Coronary artery (tissue), 2 donors: Measurements from ENCODE around the gene SV2A.

Source experiments
- DNase-seq: peaks from one replicate; pipeline ENCODE4 v3.0.0-alpha.2; 2017; ENCODE audit warnings: low spot score
- H3K27ac ChIP-seq, 2 donors: fragments of 200-600 bp; sonication (generic); one replicate each; pipeline ENCODE4 v1.5.1; 2016 to 2019
- H3K4me3 ChIP-seq: fragments of 200-600 bp; sonication (generic); 2 replicates; pipeline ENCODE4 v1.5.1; 2016; ENCODE audit warnings: mild to moderate bottlenecking, moderate library complexity
- TF ChIP-seq, protein P1 (sequence below): fragments of 200-600 bp; sonication (generic); IDR thresholded peaks from one replicate; pipeline ENCODE4 v1.5.1; 2019; ENCODE audit warnings: antibody characterized with exemption

Gene SV2A

GRCh38 chr1:149925751-149926150, 8.1 kb upstream of the SV2A start:
- H3K27ac ChIP-seq, result no peak overlapping the region
- no peak for DNase-seq
- H3K4me3 ChIP-seq, result peak overlapping the region; percentile 98
- TF ChIP-seq, protein P1, sequence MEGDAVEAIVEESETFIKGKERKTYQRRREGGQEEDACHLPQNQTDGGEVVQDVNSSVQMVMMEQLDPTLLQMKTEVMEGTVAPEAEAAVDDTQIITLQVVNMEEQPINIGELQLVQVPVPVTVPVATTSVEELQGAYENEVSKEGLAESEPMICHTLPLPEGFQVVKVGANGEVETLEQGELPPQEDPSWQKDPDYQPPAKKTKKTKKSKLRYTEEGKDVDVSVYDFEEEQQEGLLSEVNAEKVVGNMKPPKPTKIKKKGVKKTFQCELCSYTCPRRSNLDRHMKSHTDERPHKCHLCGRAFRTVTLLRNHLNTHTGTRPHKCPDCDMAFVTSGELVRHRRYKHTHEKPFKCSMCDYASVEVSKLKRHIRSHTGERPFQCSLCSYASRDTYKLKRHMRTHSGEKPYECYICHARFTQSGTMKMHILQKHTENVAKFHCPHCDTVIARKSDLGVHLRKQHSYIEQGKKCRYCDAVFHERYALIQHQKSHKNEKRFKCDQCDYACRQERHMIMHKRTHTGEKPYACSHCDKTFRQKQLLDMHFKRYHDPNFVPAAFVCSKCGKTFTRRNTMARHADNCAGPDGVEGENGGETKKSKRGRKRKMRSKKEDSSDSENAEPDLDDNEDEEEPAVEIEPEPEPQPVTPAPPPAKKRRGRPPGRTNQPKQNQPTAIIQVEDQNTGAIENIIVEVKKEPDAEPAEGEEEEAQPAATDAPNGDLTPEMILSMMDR, result no peak

DNA sequence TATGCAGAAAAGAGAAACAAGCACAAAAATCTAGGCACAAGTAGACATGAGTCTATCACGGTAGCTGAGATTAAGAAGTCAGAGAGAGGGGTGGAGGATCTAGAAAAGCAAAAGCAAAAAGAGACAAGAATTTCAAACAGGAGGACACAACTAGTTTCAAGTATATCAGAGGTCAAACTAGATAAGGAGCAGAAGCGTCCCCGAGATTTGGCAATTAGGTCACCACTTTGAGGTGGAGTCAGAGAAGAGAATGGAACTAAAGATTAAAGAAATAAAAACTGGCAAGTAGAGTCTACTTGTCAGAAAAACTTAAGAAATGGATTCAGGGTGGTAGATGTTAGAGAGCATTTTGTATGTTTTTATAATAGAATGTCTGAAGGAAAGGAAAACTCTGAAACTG, 7.7 kb upstream of the SV2A start:
- TF ChIP-seq, protein P1, result no peak
- Histone ChIP-seq H3K4me3 (no peak overlapping the region), H3K27ac (no peak overlapping the region)
- DNase-seq, result no peak

DNA sequence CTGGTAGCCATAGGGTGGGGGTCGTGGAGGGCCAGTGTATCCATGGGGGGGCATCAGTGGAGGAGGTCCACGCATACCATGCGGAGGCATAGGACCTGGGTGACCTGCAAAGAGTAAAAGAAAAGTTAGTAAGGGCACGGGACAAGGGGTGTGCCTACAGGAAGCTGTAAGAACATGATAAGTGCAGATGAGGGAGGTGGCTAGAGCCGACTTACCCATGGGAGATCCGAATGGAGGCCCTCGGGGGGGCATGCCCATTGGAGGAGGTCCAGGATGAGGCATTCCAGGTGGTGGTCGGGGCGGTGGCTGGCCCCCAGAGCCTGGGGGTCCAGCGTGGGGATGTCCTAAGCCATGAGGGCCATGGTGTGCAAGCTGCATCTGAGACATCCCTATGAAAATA, 6.0 kb upstream of the SV2A start:
- no peak overlapping the region for H3K27ac ChIP-seq
- TF ChIP-seq, protein P1, result no peak
- H3K4me3 ChIP-seq, result no peak overlapping the region
- DNase-seq, result no peak

- peak overlapping the region; percentile 70 for H3K4me3 ChIP-seq
- no peak for DNase-seq
- TF ChIP-seq, protein P1, result no peak
- peak overlapping the region; percentile 27 to 34 for H3K27ac ChIP-seq
Observed at GRCh38 chr1:149916898-149917252, 769 bp downstream of the SV2A start.

GRCh38 chr1:149916193-149916897, 1.3 kb downstream of the SV2A start:
- Histone ChIP-seq H3K4me3 (peak overlapping the region; percentile 70), H3K27ac (peak overlapping the region; percentile 27 to 34)
- TF ChIP-seq, protein P1, result no peak
- no peak for DNase-seq

DNA sequence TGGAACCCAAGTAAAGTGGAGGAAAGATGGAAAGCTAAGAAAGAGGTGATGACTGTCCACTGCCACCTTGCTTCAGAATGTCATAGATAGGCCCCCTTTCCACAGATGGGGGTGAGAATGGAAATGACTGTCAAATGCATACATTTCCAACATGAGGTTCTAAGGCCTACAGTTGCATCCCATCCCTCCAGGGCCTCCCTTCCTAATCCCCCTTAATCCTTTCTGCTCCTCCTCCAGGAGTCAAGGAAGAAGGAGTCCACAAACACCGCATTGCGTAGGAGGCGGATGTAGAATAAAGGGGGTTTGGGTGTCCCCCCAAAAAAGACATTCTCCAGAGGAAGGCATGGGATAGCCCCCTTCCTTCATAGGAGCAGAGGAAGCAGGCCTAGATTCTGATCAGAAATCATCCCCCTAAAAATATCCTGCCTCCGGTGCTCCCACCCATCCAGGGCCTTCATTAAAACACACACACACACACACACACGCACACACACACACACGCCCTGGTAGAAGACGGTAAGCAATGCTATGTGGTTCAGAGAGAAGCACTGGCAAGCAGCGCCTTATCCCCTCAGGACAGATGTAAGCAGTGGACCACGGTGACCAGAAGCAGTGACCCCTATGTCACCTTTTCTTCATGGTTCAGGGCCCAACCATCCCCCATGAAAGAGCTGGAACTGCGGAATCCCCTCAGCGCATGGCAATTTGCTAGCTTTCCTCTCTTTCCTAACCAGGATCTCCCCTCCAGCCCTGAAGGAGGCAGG, 2.0 kb downstream of the SV2A start:
- TF ChIP-seq, protein P1, result no peak
- DNase-seq, result no peak
- peak overlapping the region; percentile 27 to 34 for H3K27ac ChIP-seq
- H3K4me3 ChIP-seq, result peak overlapping the region; percentile 70

DNA sequence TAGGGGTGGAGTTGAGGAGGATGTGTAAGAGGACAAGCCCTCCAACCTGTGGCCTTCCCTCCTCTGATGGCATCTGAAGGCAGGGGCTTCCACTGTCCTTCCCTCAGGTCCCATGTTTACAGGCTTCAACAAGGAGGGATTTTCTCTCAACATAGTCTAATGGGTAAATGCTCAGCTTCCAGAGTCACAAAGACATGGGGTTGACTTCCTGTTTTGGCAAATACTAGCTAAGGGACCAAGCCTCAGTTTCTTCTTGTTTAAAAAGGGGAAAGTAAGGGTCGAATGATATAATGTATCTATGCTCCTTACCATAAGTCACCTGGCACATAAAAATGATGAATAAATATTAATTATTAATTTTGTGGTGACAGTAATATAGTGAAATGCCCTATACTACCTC, 3.1 kb downstream of the SV2A start:
- TF ChIP-seq, protein P1, result no peak
- H3K27ac ChIP-seq, result no peak overlapping the region
- no peak for DNase-seq
- no peak overlapping the region for H3K4me3 ChIP-seq
